Retinal pigment epithelial cell (primary cell): ENCODE data around the gene KRT86.
"Not testable (repeated sequence)": the region's sequence is repeated elsewhere in the genome, so short reads cannot be mapped to it uniquely, and the experiment has no call there.

Source experiments
- DNase-seq: peaks from one replicate; pipeline ENCODE4 v3.0.0-alpha.2; 2010; ENCODE audit warnings: low read depth
- H3K4me3 ChIP-seq: 2 replicates; pipeline ENCODE4 v1.5.1; 2011; ENCODE audit warnings: mild to moderate bottlenecking, low read length, control low read depth, moderate library complexity
- CTCF ChIP-seq: conservative IDR thresholded peaks from 2 replicates; pipeline ENCODE4 v1.5.1; 2011; ENCODE audit warnings: low read depth, low read length, control low read depth, inconsistent platforms

KRT86 gene

GRCh38 chr12:52285851-52286530 lies 11.5 kb downstream of the KRT86 start:
- no peak overlapping the region for H3K4me3 ChIP-seq
- no peak for TF ChIP-seq CTCF
- DNase-seq = no peak

GRCh38 chr12:52286857-52287785 lies 12.7 kb downstream of the KRT86 start:
- not testable (repeated sequence) for DNase-seq, H3K4me3 ChIP-seq

GRCh38 chr12:52287816-52288805 lies 13.7 kb downstream of the KRT86 start:
- not testable (repeated sequence) for H3K4me3 ChIP-seq, DNase-seq

GRCh38 chr12:52290483-52291134 lies 16.2 kb downstream of the KRT86 start:
- not testable (repeated sequence) for DNase-seq, H3K4me3 ChIP-seq

GRCh38 chr12:52291267-52291935 lies 17.0 kb downstream of the KRT86 start, which contains the start of gene KRT81:
Gene KRT81, minus strand, starts transcription at chr12:52291534. Its CDS starts 69 bp downstream, at chr12:52291465.
- no peak within 1 kb of the TSS for H3K4me3 ChIP-seq
- DNase-seq = no peak
- TF ChIP-seq CTCF = no peak

GRCh38 chr12:52293926-52294325 lies 19.5 kb downstream of the KRT86 start:
- no peak overlapping the region for H3K4me3 ChIP-seq
- DNase-seq = no peak
- TF ChIP-seq CTCF = no peak

GRCh38 chr12:52294803-52295202 lies 20.4 kb downstream of the KRT86 start:
- DNase-seq = no peak
- no peak overlapping the region for H3K4me3 ChIP-seq
- no peak for TF ChIP-seq CTCF
